Measurements from ENCODE around the gene TBX18.

TBX18 gene

GRCh38 chr6:84657486-84657885 is 106.9 kb downstream of the TBX18 start:
- H3K4me3 ChIP-seq (ENCODE audit: low read depth, low read length), result no peak overlapping the region
- no peak for DNase-seq (ENCODE audit: low read depth)
- TF ChIP-seq CTCF (IDR thresholded peaks at IDR 0.05; ENCODE audit: low read depth, low read length) (no peak), MAX (IDR thresholded peaks at IDR 0.05; ENCODE audit: low read depth, low read length) (no peak), POLR2A (IDR thresholded peaks at IDR 0.05; ENCODE audit: extremely low read depth, insufficient read length) (no peak), MYC (IDR thresholded peaks at IDR 0.05; ENCODE audit: low read depth, low read length) (no peak)

GRCh38 chr6:84657025-84657424 is 107.4 kb downstream of the TBX18 start:
- no peak for DNase-seq (ENCODE audit: low read depth)
- no peak overlapping the region for H3K4me3 ChIP-seq (ENCODE audit: low read depth, low read length)
- TF ChIP-seq MYC (IDR thresholded peaks at IDR 0.05; ENCODE audit: low read depth, low read length) (no peak), POLR2A (IDR thresholded peaks at IDR 0.05; ENCODE audit: extremely low read depth, insufficient read length) (no peak), CTCF (IDR thresholded peaks at IDR 0.05; ENCODE audit: low read depth, low read length) (no peak), MAX (IDR thresholded peaks at IDR 0.05; ENCODE audit: low read depth, low read length) (no peak)

GRCh38 chr6:84653027-84653551 is 111.3 kb downstream of the TBX18 start:
- TF ChIP-seq POLR2A (IDR thresholded peaks at IDR 0.05; ENCODE audit: extremely low read depth, insufficient read length) (no peak), MAX (IDR thresholded peaks at IDR 0.05; ENCODE audit: low read depth, low read length) (no peak)
- H3K4me3 ChIP-seq (ENCODE audit: low read depth, low read length), result no peak overlapping the region
- no peak for DNase-seq (ENCODE audit: low read depth)

- DNase-seq (ENCODE audit: low read depth), result no peak
- TF ChIP-seq MAX (IDR thresholded peaks at IDR 0.05; ENCODE audit: low read depth, low read length), result no peak
- TF ChIP-seq CTCF (IDR thresholded peaks at IDR 0.05; ENCODE audit: low read depth, low read length), result no peak
- no peak for TF ChIP-seq MYC (IDR thresholded peaks at IDR 0.05; ENCODE audit: low read depth, low read length)
- TF ChIP-seq POLR2A (IDR thresholded peaks at IDR 0.05; ENCODE audit: extremely low read depth, insufficient read length), result no peak
- no peak overlapping the region for H3K4me3 ChIP-seq (ENCODE audit: low read depth, low read length)
Observed at GRCh38 chr6:84652356-84653026, 111.9 kb downstream of the TBX18 start.

- DNase-seq (ENCODE audit: low read depth), result no peak
- H3K4me3 ChIP-seq (ENCODE audit: low read depth, low read length), result no peak overlapping the region
- no peak for TF ChIP-seq MYC (IDR thresholded peaks at IDR 0.05; ENCODE audit: low read depth, low read length)
- TF ChIP-seq MAX (IDR thresholded peaks at IDR 0.05; ENCODE audit: low read depth, low read length), result no peak
- no peak for TF ChIP-seq CTCF (IDR thresholded peaks at IDR 0.05; ENCODE audit: low read depth, low read length)
- TF ChIP-seq POLR2A (IDR thresholded peaks at IDR 0.05; ENCODE audit: extremely low read depth, insufficient read length), result no peak
Observed at GRCh38 chr6:84651583-84651982, 112.8 kb downstream of the TBX18 start.

- H3K4me3 ChIP-seq (ENCODE audit: low read depth, low read length), result no peak overlapping the region
- TF ChIP-seq MYC (IDR thresholded peaks at IDR 0.05; ENCODE audit: low read depth, low read length), result no peak
- DNase-seq (ENCODE audit: low read depth), result no peak
Observed at GRCh38 chr6:84648444-84648843, 116.0 kb downstream of the TBX18 start.

Measured in NB4 (cell line).